Activated B cell treated with CpG ODN at 0.5 μM for 24 hours (primary cell): Measurements from ENCODE around the gene PBX1. TPM values are rescaled to one million over a fixed set of nuclear protein-coding genes. Genes with fewer than 3 reads are reported as not detected.

Experiments
- ATAC-seq: fragments of 200-7000 bp; cut with Tn5 transposase; one replicate; pipeline ENCODE4 v1.10.0; 2021; ENCODE audit warnings: low read depth, mild to moderate bottlenecking, moderate library complexity
- CTCF ChIA-PET: fragments of 350-600 bp; sonication (Branson Sonifier 250); formaldehyde crosslinking; loops from one replicate; lab custom pipeline; 2021; ENCODE audit warnings: antibody characterized with exemption; lab: Charles Lee
- POLR2A ChIA-PET: fragments of 350-600 bp; sonication (Branson Sonifier 250); formaldehyde crosslinking; loops from one replicate; lab custom pipeline; 2021; ENCODE audit warnings: antibody characterized with exemption; lab: Charles Lee
- DNase-seq: peaks from one replicate; pipeline ENCODE4 v3.0.0; 2022
- H3K27ac Mint-ChIP-seq: one replicate; pipeline ENCODE4 v1.8.0; 2020; ENCODE audit warnings: mixed read lengths
- H3K27me3 Mint-ChIP-seq: one replicate; pipeline ENCODE4 v1.8.0; 2021; ENCODE audit warnings: mixed read lengths
- H3K36me3 Mint-ChIP-seq: one replicate; pipeline ENCODE4 v1.8.0; 2021; ENCODE audit warnings: low read depth, mixed read lengths
- H3K4me1 Mint-ChIP-seq: one replicate; pipeline ENCODE4 v1.8.0; 2021; ENCODE audit warnings: mixed read lengths
- H3K4me3 Mint-ChIP-seq: one replicate; pipeline ENCODE4 v1.8.0; 2020; ENCODE audit warnings: mild to moderate bottlenecking, mixed read lengths
- H3K9me3 Mint-ChIP-seq: one replicate; pipeline ENCODE4 v1.8.0; 2020; ENCODE audit warnings: mixed read lengths
- CTCF ChIP-seq: fragments of 200-600 bp; IDR thresholded peaks from one replicate; pipeline ENCODE4 v1.8.0; 2022; ENCODE audit warnings: antibody characterized with exemption, mild to moderate bottlenecking
- intact Hi-C: fragments of 100-400 bp; cut with micrococcal nuclease; formaldehyde crosslinking; loops from one replicate; pipeline ENCODE4 v1.15.1; 2024
- total RNA-seq: library from RNA; stranded (reverse); gene quantifications from 2 replicates; pipeline ENCODE4 v1.2.3, GENCODE V29; 2022

Gene PBX1
- total RNA-seq, 1 donor from 2014 or later = not detected

GRCh38 chr1:164703960-164704411, 145.0 kb downstream of the PBX1 start:
- Mint-ChIP-seq H3K27me3 (peaks cover 4% of the 10 kb centered on the region), H3K4me3 (no peak overlapping the region), H3K36me3 (no peaks in the 10 kb centered on the region), H3K9me3 (no peaks in the 10 kb centered on the region), H3K27ac (no peak overlapping the region), H3K4me1 (no peaks in the 10 kb centered on the region)
- CTCF ChIA-PET = no interaction called here
- TF ChIP-seq CTCF = no peak
- DNase-seq = no peak
- no peak for ATAC-seq
- intact Hi-C loops = no loop called here
- POLR2A ChIA-PET = no interaction called here

GRCh38 chr1:164704954-164705353, 146.0 kb downstream of the PBX1 start:
- H3K36me3 Mint-ChIP-seq = no peaks in the 10 kb centered on the region
- H3K27ac Mint-ChIP-seq = no peak overlapping the region
- DNase-seq (no peak), ATAC-seq (no peak)
- H3K4me3 Mint-ChIP-seq = no peak overlapping the region
- CTCF ChIA-PET = no interaction called here
- intact Hi-C loops = no loop called here
- POLR2A ChIA-PET = no interaction called here
- no peak for TF ChIP-seq CTCF
- peaks cover 4% of the 10 kb centered on the region for H3K27me3 Mint-ChIP-seq
- H3K4me1 Mint-ChIP-seq = no peaks in the 10 kb centered on the region
- no peaks in the 10 kb centered on the region for H3K9me3 Mint-ChIP-seq

- intact Hi-C loops = no loop called here
- Mint-ChIP-seq H3K36me3 (no peaks in the 10 kb centered on the region), H3K27me3 (peaks cover 6% of the 10 kb centered on the region), H3K27ac (no peak overlapping the region), H3K4me1 (no peaks in the 10 kb centered on the region), H3K9me3 (no peaks in the 10 kb centered on the region), H3K4me3 (no peak overlapping the region)
- TF ChIP-seq CTCF = no peak
- DNase-seq = no peak
- POLR2A ChIA-PET = no interaction called here
- ATAC-seq = no peak
- CTCF ChIA-PET = no interaction called here
Measured at GRCh38 chr1:164706606-164706987, 147.6 kb downstream of the PBX1 start.

- Mint-ChIP-seq H3K27ac (no peak overlapping the region), H3K27me3 (peaks cover 12% of the 10 kb centered on the region), H3K9me3 (no peaks in the 10 kb centered on the region), H3K4me1 (no peaks in the 10 kb centered on the region), H3K4me3 (no peak overlapping the region), H3K36me3 (no peaks in the 10 kb centered on the region)
- CTCF ChIA-PET = no interaction called here
- DNase-seq = no peak
- POLR2A ChIA-PET = no interaction called here
- intact Hi-C loops = no loop called here
- no peak for ATAC-seq
- no peak for TF ChIP-seq CTCF
Measured at GRCh38 chr1:164707868-164708331, 148.9 kb downstream of the PBX1 start.

GRCh38 chr1:164708596-164708995, 149.6 kb downstream of the PBX1 start:
- Mint-ChIP-seq H3K27me3 (peaks cover 12% of the 10 kb centered on the region), H3K4me1 (no peaks in the 10 kb centered on the region), H3K27ac (no peak overlapping the region), H3K9me3 (no peaks in the 10 kb centered on the region), H3K4me3 (no peak overlapping the region), H3K36me3 (no peaks in the 10 kb centered on the region)
- no peak for ATAC-seq
- ChIA-PET CTCF (no interaction called here), POLR2A (no interaction called here)
- DNase-seq = no peak
- no peak for TF ChIP-seq CTCF
- intact Hi-C loops = no loop called here
